ENCODE results near the gene EPHA8.

DNA sequence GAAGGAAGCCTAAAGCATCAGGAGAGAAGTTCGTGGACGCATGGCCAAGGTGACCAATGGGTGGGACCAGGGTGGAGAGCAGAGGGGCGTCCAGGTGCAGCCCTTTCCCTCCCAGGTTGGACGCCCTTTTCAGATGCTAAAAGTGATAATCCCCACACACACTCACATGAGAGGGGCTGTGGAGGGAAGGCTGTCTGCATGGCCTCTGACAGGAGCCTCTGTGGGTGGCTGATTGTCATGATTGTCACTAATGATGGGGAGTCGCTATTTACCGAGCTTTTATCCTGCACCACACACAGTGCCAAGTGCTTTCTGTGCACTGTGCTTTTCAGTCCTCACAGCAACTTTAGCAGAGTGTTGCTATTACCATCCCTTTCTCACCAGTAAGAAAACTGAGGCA, 46.0 kb downstream of the EPHA8 start:
- TF ChIP-seq, protein P1, sequence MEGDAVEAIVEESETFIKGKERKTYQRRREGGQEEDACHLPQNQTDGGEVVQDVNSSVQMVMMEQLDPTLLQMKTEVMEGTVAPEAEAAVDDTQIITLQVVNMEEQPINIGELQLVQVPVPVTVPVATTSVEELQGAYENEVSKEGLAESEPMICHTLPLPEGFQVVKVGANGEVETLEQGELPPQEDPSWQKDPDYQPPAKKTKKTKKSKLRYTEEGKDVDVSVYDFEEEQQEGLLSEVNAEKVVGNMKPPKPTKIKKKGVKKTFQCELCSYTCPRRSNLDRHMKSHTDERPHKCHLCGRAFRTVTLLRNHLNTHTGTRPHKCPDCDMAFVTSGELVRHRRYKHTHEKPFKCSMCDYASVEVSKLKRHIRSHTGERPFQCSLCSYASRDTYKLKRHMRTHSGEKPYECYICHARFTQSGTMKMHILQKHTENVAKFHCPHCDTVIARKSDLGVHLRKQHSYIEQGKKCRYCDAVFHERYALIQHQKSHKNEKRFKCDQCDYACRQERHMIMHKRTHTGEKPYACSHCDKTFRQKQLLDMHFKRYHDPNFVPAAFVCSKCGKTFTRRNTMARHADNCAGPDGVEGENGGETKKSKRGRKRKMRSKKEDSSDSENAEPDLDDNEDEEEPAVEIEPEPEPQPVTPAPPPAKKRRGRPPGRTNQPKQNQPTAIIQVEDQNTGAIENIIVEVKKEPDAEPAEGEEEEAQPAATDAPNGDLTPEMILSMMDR (conservative IDR thresholded peaks at IDR 0.05): no peak
- no peak for TF ChIP-seq EZH2 (IDR thresholded peaks at IDR 0.05; ENCODE audit: low read depth)
